Metanephros (tissue), 1 donor: ENCODE measurements around the gene RNF111. TPM values are rescaled to one million over a fixed set of nuclear protein-coding genes. Genes with fewer than 3 reads are reported as not detected.

ENCODE experiments used
- total RNA-seq: library from RNA; depleted of rRNA; stranded (reverse); fragments of >200 nt; gene quantifications from one replicate; pipeline ENCODE4 v1.2.3, GENCODE V29; 2014

RNF111 gene
- total RNA-seq: 39.3 TPM

GRCh38 chr15:58987491-58988005, at the start of gene RNF111:
Gene RNF111 (plus strand): TSS chr15:58987663. CDS start chr15:59030823, 43,160 bp downstream.

DNA sequence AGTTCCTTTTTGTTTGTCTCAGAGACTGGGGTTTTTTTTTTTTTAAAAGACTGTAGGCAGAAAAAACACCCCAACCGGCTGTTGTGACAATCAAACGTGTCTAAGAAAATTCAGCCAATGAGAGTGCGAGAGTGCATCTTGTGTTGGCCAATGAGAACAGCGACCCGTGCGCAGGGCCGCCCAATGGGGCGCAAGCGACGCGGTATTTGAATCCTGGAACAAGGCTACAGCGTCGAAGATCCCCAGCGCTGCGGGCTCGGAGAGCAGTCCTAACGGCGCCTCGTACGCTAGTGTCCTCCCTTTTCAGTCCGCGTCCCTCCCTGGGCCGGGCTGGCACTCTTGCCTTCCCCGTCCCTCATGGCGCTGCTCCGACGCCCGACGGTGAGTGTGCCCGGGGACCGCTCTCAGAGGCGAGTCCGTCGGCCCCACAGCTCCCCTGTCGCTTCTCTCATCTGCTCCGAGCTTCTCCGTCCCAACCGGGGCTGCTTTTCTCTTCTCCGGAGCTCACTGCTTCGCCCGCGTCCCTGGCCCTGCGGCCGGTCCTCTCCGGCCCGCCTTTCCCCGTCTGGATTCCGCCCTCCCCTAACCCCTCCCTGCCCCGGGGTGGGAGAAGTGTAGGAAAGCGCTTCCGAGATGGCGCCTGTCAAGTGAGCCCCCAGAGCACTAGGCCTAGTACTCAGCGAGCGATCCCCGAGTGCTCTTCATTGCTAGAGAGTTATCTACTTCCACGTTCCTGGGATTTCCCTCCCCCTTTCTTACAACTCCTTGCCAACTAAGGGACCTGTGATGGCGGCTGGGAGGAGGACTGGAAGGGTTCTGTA, 117.7 kb downstream of the RNF111 start, which contains the start of gene CCNB2:
CCNB2 (plus strand) TSS at position 235 of the 821 bp plus-strand sequence; CDS start at position 358, 123 bp downstream.

Other genes with a start within 250 kb of the RNF111 start
- 165 TPM for gene ADAM10, start 238.0 kb upstream of the RNF111 start, total RNA-seq
- 35.9 TPM for gene MINDY2, start 216.4 kb upstream of the RNF111 start, total RNA-seq
- gene SLTM, start 54.0 kb upstream of the RNF111 start, total RNA-seq: 114 TPM
- 15.1 TPM for gene CCNB2, start 117.5 kb downstream of the RNF111 start, total RNA-seq
- not detected for gene LDHAL6B, start 219.2 kb downstream of the RNF111 start, total RNA-seq